Stimulated activated CD4-positive, alpha-beta T cell treated with anti-CD3 and anti-CD28 coated beads, Interleukin-1b, Interleukin-23, amount 100 ng/mL, for 48 hours (primary cell): Measurements from ENCODE around the gene IGF2R.

Experiments
- DNase-seq: peaks from one replicate; pipeline ENCODE4 v3.0.0-alpha.2; 2020

IGF2R gene

GRCh38 chr6:159978291-159979135 is 9.6 kb downstream of the IGF2R start:
- peak; percentile 57 for DNase-seq

GRCh38 chr6:159979136-159979874 is 10.4 kb downstream of the IGF2R start:
- peak; percentile 72 for DNase-seq

GRCh38 chr6:159980474-159980873 is 11.6 kb downstream of the IGF2R start:
- no peak for DNase-seq

GRCh38 chr6:159981071-159981402 is 12.2 kb downstream of the IGF2R start:
- no peak for DNase-seq

- DNase-seq, result peak; percentile 48
Measured at GRCh38 chr6:159981403-159982245, 12.7 kb downstream of the IGF2R start.

- no peak for DNase-seq
Measured at GRCh38 chr6:159982731-159983506, 14.0 kb downstream of the IGF2R start.

- no peak for DNase-seq
Measured at GRCh38 chr6:159983641-159984080, 14.8 kb downstream of the IGF2R start.

- no peak for DNase-seq
Measured at GRCh38 chr6:159984268-159984786, 15.4 kb downstream of the IGF2R start.

GRCh38 chr6:159985296-159985945 is 16.5 kb downstream of the IGF2R start:
- DNase-seq, result no peak

GRCh38 chr6:159988983-159989454 is 20.1 kb downstream of the IGF2R start:
- DNase-seq, result no peak

- DNase-seq, result no peak
Measured at GRCh38 chr6:159989492-159990480, 20.9 kb downstream of the IGF2R start.

- DNase-seq, result no peak
Measured at GRCh38 chr6:159992366-159992765, 23.5 kb downstream of the IGF2R start.

- no peak for DNase-seq
Measured at GRCh38 chr6:159995405-159995804, 26.5 kb downstream of the IGF2R start.

GRCh38 chr6:159996087-159996622 is 27.3 kb downstream of the IGF2R start:
- no peak for DNase-seq

- no peak for DNase-seq
Measured at GRCh38 chr6:159996626-159997497, 28.0 kb downstream of the IGF2R start.

- no peak for DNase-seq
Measured at GRCh38 chr6:159997498-159998101, 28.7 kb downstream of the IGF2R start.

GRCh38 chr6:159998538-159998937 is 29.7 kb downstream of the IGF2R start:
- no peak for DNase-seq

GRCh38 chr6:159999240-159999671 is 30.4 kb downstream of the IGF2R start:
- DNase-seq, result no peak
